Heart right ventricle (tissue), 16 donors: ENCODE results near the gene LNP1. TPM values are rescaled to one million over a fixed set of nuclear protein-coding genes. Genes with fewer than 3 reads are reported as not detected.

ENCODE experiments used
- ATAC-seq, 8 donors: fragments of 200-7000 bp; cut with Tn5 transposase; one replicate each; pipeline ENCODE4 v1.9.1; 2020; ENCODE audit warnings: mild to moderate bottlenecking in 8 of 8, moderate library complexity in 8 of 8, moderate number of reproducible peaks in 1 of 8
- DNase-seq, 2 donors: peaks; one replicate each; pipeline ENCODE4 v3.0.0-alpha.2; 2020
- H3K27ac ChIP-seq, 10 donors: fragments of 200-600 bp; sonication (generic) in 2 of 10; one replicate each; pipeline versions ENCODE4 v1.5.0 to v1.8.0; 2020 to 2022; ENCODE audit warnings: mild to moderate bottlenecking in 3 of 10
- H3K27me3 ChIP-seq, 7 donors: fragments of 200-600 bp; one replicate each; pipeline ENCODE4 v1.8.0; 2021 to 2022; ENCODE audit warnings: mild to moderate bottlenecking in 2 of 7
- H3K36me3 ChIP-seq, 9 donors: fragments of 200-600 bp; sonication (generic) in 1 of 9; one replicate each; pipeline versions ENCODE4 v1.5.0 to v1.8.0; 2020 to 2022; ENCODE audit warnings: mild to moderate bottlenecking in 2 of 9
- H3K4me1 ChIP-seq, 9 donors: fragments of 200-600 bp; sonication (generic) in 1 of 9; one replicate each; pipeline versions ENCODE4 v1.5.0 to v1.8.0; 2020 to 2022; ENCODE audit warnings: mild to moderate bottlenecking in 4 of 9
- H3K4me3 ChIP-seq, 10 donors: fragments of 200-600 bp; sonication (generic) in 2 of 10; one replicate each; pipeline versions ENCODE4 v1.5.0 to v1.8.0; 2020 to 2022; ENCODE audit warnings: mild to moderate bottlenecking in 7 of 10, moderate library complexity in 2 of 10
- H3K9me3 ChIP-seq, 11 donors: fragments of 200-600 bp in 10 of 11; sonication (generic) in 2 of 11; one replicate each; pipeline versions ENCODE4 v1.5.0 to v1.8.0; 2013 to 2022; ENCODE audit warnings: mild to moderate bottlenecking in 2 of 11, control low read depth in 1 of 11, moderate library complexity in 1 of 11
- WGBS, 2 donors: extraction: QIAGEN DNeasy Blood & Tissue Kit; methylation state at CpG; one replicate each; pipeline ENCODE4 v1.1.7; 2013; ENCODE audit warnings: inconsistent platforms in 1 of 2; 5-methylcytosine and 5-hydroxymethylcytosine counted together
- intact Hi-C, 10 donors: fragments of 100-400 bp; cut with DNase I; formaldehyde crosslinking; loops; one replicate each; pipeline versions ENCODE4 v1.11.1 to v1.14.2; 2022
- polyA plus RNA-seq, 2 donors: library from polyadenylated mRNA; stranded (reverse); fragments of 200-250 nt; gene quantifications; one replicate each; pipeline ENCODE4 v1.2.3, GENCODE V29; 2013
- total RNA-seq, 10 donors: library from RNA; stranded (reverse); fragmentation: NEBNext Ultra II Directional in 3 of 10; extraction: Animal tissue kit (Norgen Biotek cat#: 25700) in 3 of 10; gene quantifications; one replicate each; pipeline versions ENCODE4 v1.2.1 to v1.2.4, GENCODE V29; 2021 to 2023
- TF ChIP-seq, protein P1 (sequence below), 9 donors: fragments of 200-600 bp; sonication (generic) in 2 of 9; IDR thresholded peaks; one replicate each; pipeline versions ENCODE4 v1.5.0 to v1.8.0; 2021 to 2022; ENCODE audit warnings: antibody characterized with exemption in 9 of 9, mild to moderate bottlenecking in 5 of 9, moderate library complexity in 1 of 9
- donor health status: Arrhythmogenic right ventricular cardiomyopathy.
- donor health status: ischemic (EF 13 %, LVEDD 7.1; RV severe dilation, severe dysfunction).
- donor health status: healthy with polysubstance abuse.
- donor health status: DM: no; HTN: yes; CAD: no.
- donor health status: DM: no; HTN: no; CAD: no.
- donor health status: ischemic (EF 25% LVEDD 6.9; RV normal size, moderate dysfunction).
- donor health status: ischemic (EF 25% LVEDD 5.7; RV mildly dilated, moderate dysfunction).
- donor health status: healthy.
- donor health status: DM: yes; HTN: yes; CAD: no.
- donor health status: Ischemic cardiomyopathy.
- donor health status: ischemic (EF 35%, LVEDD 5.7; RV mildly dilated, moderate dysfunction).
- donor health status: nonischemic (EF 11% LVEDD 7.7; RV severe dilation, severe dysfunction).
- donor health status: DM: yes; HTN: yes; CAD: no.
- donor health status: PGD.
- donor health status: ischemic (EF 29% LVEDD 5.4; RV normal size, mild dysfunction).
- donor health status: nonischemic (EF 23%, LVEDD 6.1; RV moderate dilation, normal function).

LNP1 gene
- total and polyA plus RNA-seq, 12 donors: 1.2 to 5.3 (median 3.8) TPM

DNA sequence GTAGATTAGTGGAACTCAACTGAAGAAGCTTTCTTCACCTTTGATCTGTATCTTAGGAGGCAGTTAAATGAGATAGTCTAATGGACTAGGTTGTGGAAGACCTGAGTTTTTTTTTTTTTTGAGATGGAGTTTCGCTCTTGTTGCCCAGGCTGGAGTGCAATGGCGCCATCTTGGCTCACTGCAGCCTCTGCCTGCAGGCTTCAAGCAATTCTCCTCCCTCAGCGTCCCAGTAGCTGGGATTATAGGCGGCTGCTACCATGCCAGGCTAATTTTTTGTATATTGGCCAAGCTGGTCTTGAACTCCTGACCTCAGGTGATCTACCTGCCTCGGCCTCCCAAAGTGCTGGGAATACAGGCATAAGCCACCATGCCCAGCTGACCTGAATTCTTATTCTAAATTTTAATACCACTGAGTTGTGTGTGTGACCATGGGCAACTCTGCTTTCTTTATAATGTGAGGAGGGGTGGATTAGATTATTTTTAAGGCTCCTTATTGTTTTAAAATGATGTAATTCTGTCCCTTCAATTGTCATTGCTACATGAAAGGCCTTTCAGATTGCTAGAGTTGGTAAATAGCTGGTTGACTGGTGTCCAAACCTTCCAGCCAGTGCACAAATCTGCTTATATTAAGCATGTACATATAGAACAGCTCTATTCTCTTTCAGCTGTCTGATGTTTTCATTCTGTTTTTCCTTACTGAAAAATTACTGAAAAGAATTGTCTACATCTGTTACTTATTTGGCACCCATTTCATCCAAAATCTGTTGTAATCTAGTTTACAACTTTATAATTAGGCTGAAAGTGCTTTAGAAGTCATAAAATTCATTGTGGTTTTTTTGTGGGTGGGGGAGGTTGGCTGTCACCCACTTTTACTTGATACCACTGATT is 2.3 kb downstream of the LNP1 start:
- peaks cover 0 to 40% (median 38%) of the 10 kb centered on the region in 9 donors for H3K4me1 ChIP-seq
- H3K36me3 ChIP-seq: no peaks in the 10 kb centered on the region
- H3K9me3 ChIP-seq: peaks cover 0 to 20% (median 3%) of the 10 kb centered on the region in 11 donors
- H3K27me3 ChIP-seq: no peaks in the 10 kb centered on the region
- ATAC-seq: no peak
- intact Hi-C loops: loop anchor here in 2 of 10 donors (5.0 kb wide), 4 partner anchors 66 to 141 kb away; partner anchors contain the start of genes NIT2 (in 1 of the 2), TBC1D23 (in 1 of the 2) and TMEM45A (in 1 of the 2)
- WGBS, 2 donors: 47 to 61% methylated on average over 5 of the region's 5 CpGs
- DNase-seq: no peak
- TF ChIP-seq, protein P1, sequence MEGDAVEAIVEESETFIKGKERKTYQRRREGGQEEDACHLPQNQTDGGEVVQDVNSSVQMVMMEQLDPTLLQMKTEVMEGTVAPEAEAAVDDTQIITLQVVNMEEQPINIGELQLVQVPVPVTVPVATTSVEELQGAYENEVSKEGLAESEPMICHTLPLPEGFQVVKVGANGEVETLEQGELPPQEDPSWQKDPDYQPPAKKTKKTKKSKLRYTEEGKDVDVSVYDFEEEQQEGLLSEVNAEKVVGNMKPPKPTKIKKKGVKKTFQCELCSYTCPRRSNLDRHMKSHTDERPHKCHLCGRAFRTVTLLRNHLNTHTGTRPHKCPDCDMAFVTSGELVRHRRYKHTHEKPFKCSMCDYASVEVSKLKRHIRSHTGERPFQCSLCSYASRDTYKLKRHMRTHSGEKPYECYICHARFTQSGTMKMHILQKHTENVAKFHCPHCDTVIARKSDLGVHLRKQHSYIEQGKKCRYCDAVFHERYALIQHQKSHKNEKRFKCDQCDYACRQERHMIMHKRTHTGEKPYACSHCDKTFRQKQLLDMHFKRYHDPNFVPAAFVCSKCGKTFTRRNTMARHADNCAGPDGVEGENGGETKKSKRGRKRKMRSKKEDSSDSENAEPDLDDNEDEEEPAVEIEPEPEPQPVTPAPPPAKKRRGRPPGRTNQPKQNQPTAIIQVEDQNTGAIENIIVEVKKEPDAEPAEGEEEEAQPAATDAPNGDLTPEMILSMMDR (IDR thresholded peaks at IDR 0.05): no peak
- peak overlapping the region in 7 of 10 donors; percentile 69 to 96 (median 90) for H3K4me3 ChIP-seq
- H3K27ac ChIP-seq: no peak overlapping the region

DNA sequence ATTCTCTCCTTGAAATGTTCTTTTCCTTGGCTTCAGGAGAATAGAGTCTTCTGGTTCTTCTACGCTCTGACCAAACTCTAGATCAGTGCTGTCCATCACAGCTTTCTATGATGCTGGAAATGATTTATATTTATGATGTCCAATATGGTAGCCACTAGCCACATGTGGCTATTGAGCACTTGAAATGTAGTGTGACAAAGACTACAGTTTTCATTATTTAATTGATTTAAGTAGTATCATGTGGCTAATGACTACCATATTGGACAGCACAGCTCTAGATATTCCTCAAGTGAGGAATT is 2.9 kb downstream of the LNP1 start:
- Histone ChIP-seq H3K9me3 (peaks cover 0 to 20% (median 3%) of the 10 kb centered on the region in 11 donors), H3K4me1 (peaks cover 0 to 34% (median 32%) of the 10 kb centered on the region in 9 donors), H3K27ac (no peak overlapping the region), H3K27me3 (no peaks in the 10 kb centered on the region), H3K4me3 (no peak overlapping the region), H3K36me3 (no peaks in the 10 kb centered on the region)
- TF ChIP-seq, protein P1 (IDR thresholded peaks at IDR 0.05): no peak
- ATAC-seq (no peak), DNase-seq (no peak)
- 86 to 87% methylated on average over 1 of the region's 1 CpG for WGBS, 2 donors
- intact Hi-C loops: loop anchor here in 2 of 10 donors (5.0 kb wide), 4 partner anchors 67 to 142 kb away; partner anchors contain the start of genes NIT2 (in 1 of the 2), TBC1D23 (in 1 of the 2) and TMEM45A (in 1 of the 2)

DNA sequence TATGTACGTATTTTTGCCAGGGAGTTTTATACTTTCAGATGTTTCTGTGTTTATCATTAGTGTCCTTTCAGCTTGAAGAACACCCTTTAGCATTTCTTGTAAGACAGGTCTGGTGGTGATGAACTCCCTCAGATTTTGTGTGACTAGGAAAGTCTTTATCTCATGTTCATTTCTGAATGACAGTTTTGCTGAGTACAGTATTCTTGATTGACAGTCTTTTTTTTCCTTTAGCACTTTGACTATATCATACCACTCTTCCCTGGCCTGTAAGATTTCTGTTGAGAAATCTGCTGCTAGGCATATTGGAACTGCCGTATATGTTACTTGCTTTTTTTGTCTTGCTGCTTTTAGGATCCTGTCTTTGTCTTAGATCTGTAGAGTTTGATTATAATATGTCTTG is 5.8 kb downstream of the LNP1 start:
- no peaks in the 10 kb centered on the region for H3K27me3 ChIP-seq
- WGBS, 2 donors: 76 to 97% methylated on average over 2 of the region's 2 CpGs
- ATAC-seq: no peak
- intact Hi-C loops: no loop called here
- H3K9me3 ChIP-seq: peaks cover 0 to 32% (median 3%) of the 10 kb centered on the region in 11 donors
- H3K4me3 ChIP-seq: no peak overlapping the region
- DNase-seq: no peak
- H3K4me1 ChIP-seq: peaks cover 0 to 21% (median 18%) of the 10 kb centered on the region in 9 donors
- H3K36me3 ChIP-seq: no peaks in the 10 kb centered on the region
- TF ChIP-seq, protein P1 (IDR thresholded peaks at IDR 0.05): no peak
- no peak overlapping the region for H3K27ac ChIP-seq

DNA sequence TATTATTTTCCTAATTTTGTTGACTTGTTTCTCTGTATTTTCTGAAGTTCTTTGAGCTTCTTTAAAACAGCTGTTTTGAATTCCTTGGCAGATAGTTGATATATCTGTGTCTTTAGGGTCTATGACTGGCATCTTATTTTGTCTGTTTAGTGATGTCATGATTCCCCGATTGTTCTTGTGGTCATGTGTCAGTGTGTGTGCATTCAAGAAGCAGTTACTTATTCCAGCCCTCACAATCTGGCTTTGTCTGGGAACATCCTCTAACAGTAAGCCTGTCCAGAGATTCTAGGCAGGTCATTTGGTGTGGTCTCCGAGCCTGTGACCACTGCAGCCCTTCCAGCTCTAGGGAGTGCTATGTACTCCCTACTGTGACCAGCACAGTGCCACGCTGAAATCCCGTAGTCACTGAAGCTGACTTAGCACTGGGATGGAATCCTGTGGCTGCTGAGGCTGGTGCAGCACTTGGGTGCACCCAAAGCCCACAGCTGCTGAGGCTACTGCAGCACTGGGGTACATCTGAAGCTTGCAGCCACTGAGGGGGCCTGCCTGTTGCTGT is 6.7 kb downstream of the LNP1 start:
- H3K36me3 ChIP-seq: no peaks in the 10 kb centered on the region
- WGBS, 2 donors: 90 to 93% methylated on average over 4 of the region's 4 CpGs
- H3K9me3 ChIP-seq: peaks cover 0 to 32% (median 3%) of the 10 kb centered on the region in 11 donors
- TF ChIP-seq, protein P1 (IDR thresholded peaks at IDR 0.05): no peak
- intact Hi-C loops: no loop called here
- H3K4me1 ChIP-seq: peaks cover 0 to 13% (median 10%) of the 10 kb centered on the region in 9 donors
- no peak overlapping the region for H3K4me3 ChIP-seq
- ATAC-seq (no peak), DNase-seq (no peak)
- H3K27ac ChIP-seq: no peak overlapping the region
- no peaks in the 10 kb centered on the region for H3K27me3 ChIP-seq
